Prostate gland (tissue), 2 donors: ENCODE measurements around the gene SGK1.
"Not testable (repeated sequence)": the region's sequence is repeated elsewhere in the genome, so short reads cannot be mapped to it uniquely, and the experiment has no call there.

Experiments
- CTCF ChIP-seq, 4 experiments: fragments of 200-600 bp in 2 of 4; fragments of 450-650 bp in 2 of 4; sonication (generic) in 2 of 4; IDR thresholded peaks; 1 replicate in 3 of 4; 2 replicates in 1 of 4; pipeline ENCODE4 v1.5.1; 2016 to 2019; ENCODE audit warnings: antibody characterized with exemption in 4 of 4, mild to moderate bottlenecking in 2 of 4, moderate library complexity in 2 of 4
- POLR2A ChIP-seq: fragments of 450-650 bp; IDR thresholded peaks from one replicate; pipeline ENCODE4 v1.6.1; 2016; ENCODE audit warnings: antibody characterized with exemption, mild to moderate bottlenecking

- not testable (repeated sequence) for TF ChIP-seq POLR2A; CTCF (IDR thresholded peaks at IDR 0.05)
These were observed 8.3 kb upstream of the SGK1 start for GRCh38 chr6:134326192-134326591.
